Upper lobe of left lung (tissue), 4 donors: ENCODE measurements around the gene HMX2.

Source experiments
- POLR2A ChIP-seq, 4 donors: fragments of 450-650 bp; IDR thresholded peaks; one replicate each; pipeline ENCODE4 v1.5.1; 2016 to 2017; ENCODE audit warnings: antibody characterized with exemption in 4 of 4, mild to moderate bottlenecking in 2 of 4
- POLR2AphosphoS5 ChIP-seq, 2 donors: sonication (generic); formaldehyde crosslinking; IDR thresholded peaks; one replicate each; pipeline ENCODE4 v1.5.1; 2017; ENCODE audit warnings: antibody characterized with exemption in 2 of 2
- TF ChIP-seq, protein P1 (sequence below), 6 experiments: fragments of 450-650 bp in 4 of 6; fragments of 200-600 bp in 2 of 6; sonication (generic) in 2 of 6; IDR thresholded peaks; one replicate each; pipeline ENCODE4 v1.5.1; 2016 to 2019; ENCODE audit warnings: antibody characterized with exemption in 6 of 6

DNA sequence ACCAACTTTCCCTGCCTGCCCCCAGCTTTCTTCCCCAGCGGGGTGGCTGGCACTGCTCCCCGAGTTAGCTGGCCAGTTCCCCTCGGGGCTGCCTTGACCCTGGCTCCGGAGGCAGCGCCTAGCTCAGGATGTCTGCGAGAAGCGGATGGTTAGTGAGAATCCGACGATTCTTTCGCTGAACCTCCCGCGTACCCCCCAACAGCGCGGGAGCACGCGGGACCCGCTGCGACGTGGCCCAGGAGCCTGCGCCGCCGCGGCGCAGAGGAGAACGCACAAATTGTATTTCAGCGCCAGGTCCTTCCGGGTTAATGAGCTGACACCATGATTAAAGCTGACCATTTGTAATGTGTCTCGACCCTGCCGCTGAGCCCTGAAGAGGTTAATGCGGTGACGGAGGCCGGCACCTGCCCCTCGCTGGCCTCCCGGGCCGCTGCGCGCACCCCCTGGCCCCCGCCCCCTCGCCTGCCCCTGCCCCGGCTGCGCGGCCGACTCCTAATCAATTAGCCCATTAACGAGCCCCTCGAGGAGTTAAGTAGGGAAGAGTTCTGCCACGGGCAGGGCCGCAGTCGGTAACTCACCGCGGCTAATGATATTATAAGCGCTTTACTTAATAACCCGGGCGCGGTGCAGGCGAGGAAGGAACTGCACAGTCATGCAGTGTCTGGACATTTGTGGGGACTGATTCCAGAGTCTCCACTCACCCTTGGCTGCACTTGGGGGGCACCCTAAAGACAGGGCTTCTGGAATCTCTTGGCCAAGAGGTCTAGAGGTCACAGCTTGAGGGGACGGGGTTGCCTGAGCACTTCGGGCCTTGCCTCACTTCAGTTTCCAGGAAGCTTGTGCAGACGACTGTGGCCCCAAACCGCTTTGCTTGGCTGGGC is 1.7 kb upstream of the HMX2 start:
- TF ChIP-seq, protein P1, sequence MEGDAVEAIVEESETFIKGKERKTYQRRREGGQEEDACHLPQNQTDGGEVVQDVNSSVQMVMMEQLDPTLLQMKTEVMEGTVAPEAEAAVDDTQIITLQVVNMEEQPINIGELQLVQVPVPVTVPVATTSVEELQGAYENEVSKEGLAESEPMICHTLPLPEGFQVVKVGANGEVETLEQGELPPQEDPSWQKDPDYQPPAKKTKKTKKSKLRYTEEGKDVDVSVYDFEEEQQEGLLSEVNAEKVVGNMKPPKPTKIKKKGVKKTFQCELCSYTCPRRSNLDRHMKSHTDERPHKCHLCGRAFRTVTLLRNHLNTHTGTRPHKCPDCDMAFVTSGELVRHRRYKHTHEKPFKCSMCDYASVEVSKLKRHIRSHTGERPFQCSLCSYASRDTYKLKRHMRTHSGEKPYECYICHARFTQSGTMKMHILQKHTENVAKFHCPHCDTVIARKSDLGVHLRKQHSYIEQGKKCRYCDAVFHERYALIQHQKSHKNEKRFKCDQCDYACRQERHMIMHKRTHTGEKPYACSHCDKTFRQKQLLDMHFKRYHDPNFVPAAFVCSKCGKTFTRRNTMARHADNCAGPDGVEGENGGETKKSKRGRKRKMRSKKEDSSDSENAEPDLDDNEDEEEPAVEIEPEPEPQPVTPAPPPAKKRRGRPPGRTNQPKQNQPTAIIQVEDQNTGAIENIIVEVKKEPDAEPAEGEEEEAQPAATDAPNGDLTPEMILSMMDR (IDR thresholded peaks at IDR 0.05) = no peak
- no peak for TF ChIP-seq POLR2AphosphoS5 (IDR thresholded peaks at IDR 0.05)
- TF ChIP-seq POLR2A (IDR thresholded peaks at IDR 0.05) = no peak
